Adrenal gland (tissue), 5 donors: Measurements from ENCODE around the gene PPP1R10.

ENCODE experiments used
- CTCF ChIP-seq, 6 experiments: fragments of 450-650 bp in 4 of 6; fragments of 200-600 bp in 2 of 6; sonication (generic) in 1 of 6; IDR thresholded peaks; 1 replicate in 5 of 6; 2 replicates in 1 of 6; pipeline versions ENCODE4 v1.5.1 to v1.8.0; 2016 to 2021; ENCODE audit warnings: antibody characterized with exemption in 6 of 6, mild to moderate bottlenecking in 2 of 6, moderate library complexity in 1 of 6
- POLR2A ChIP-seq, 2 donors: fragments of 450-650 bp; IDR thresholded peaks; one replicate each; pipeline ENCODE4 v1.6.1; 2017; ENCODE audit warnings: antibody characterized with exemption in 2 of 2, mild to moderate bottlenecking in 2 of 2, moderate library complexity in 1 of 2
- donor health status: DM: no; HTN: no; CAD: no.

- TF ChIP-seq CTCF (IDR thresholded peaks at IDR 0.05): peak in 3 of 6 experiments; percentile 8 to 22 (median 10)
- TF ChIP-seq POLR2A (IDR thresholded peaks at IDR 0.05): peak; percentile 55 to 56
Measured at GRCh38 chr6:30556066-30556905, 60.8 kb downstream of the PPP1R10 start, which contains the start of gene GNL1.
